GM19438 (cell line): Measurements from ENCODE around the gene HLA-DRB5.
"Not testable (repeated sequence)": the region's sequence is repeated elsewhere in the genome, so short reads cannot be mapped to it uniquely, and the experiment has no call there.

Experiments used
- ATAC-seq: cut with Tn5 transposase; IDR thresholded peaks from one replicate; pipeline ENCODE4 v1.9.1; 2021; ENCODE audit warnings: low read depth; ENCODE audit not compliant: unreplicated experiment

Gene HLA-DRB5

GRCh38 chr6:32529697-32530430 is at the start of gene HLA-DRB5:
Gene HLA-DRB5, minus strand, starts transcription at chr6:32530287. Its CDS starts 63 bp downstream, at chr6:32530224.
- no peak for ATAC-seq

DNA sequence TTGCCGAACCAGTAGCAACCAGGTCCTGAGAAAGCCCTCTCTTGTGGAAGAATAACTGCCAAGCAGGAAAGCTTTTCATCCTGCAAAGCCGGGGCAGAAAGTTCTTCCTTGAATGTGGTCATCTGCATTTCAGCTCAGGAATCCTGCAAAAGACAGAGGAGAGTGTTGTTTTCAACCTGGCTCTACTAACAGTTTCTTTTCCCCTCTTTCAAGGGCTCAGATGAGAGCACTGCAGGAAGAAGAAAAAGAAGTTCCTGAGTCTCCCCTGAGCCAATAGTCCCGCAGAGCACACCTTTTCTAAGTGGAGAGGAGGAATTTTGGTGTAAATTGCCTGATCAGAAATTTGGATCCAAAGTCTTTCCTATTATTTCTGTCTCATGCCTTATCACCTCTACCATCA is 48.9 kb upstream of the HLA-DRB5 start:
- no peak for ATAC-seq

DNA sequence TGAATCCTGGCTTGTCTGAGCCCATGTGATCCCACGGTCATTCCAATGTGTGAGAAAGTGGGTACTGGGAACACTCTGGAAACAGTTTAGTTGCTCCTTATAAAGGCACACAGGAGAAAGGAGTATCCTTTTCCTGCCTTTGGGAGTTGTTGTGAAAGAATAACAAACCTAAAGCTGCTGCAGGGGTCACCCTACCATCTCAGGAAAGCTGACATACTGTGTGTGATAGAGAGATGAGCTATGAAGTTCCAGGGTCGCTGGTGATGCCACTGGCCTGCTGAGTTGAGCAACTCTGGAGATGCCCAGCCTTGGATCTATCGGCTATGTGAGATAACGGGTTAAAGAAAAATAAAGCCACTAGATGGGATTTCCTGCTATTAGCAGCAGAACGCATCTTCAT is 47.4 kb upstream of the HLA-DRB5 start:
- ATAC-seq, result not testable (repeated sequence)

GRCh38 chr6:32576250-32576649 is 46.2 kb upstream of the HLA-DRB5 start:
- ATAC-seq, result no peak

DNA sequence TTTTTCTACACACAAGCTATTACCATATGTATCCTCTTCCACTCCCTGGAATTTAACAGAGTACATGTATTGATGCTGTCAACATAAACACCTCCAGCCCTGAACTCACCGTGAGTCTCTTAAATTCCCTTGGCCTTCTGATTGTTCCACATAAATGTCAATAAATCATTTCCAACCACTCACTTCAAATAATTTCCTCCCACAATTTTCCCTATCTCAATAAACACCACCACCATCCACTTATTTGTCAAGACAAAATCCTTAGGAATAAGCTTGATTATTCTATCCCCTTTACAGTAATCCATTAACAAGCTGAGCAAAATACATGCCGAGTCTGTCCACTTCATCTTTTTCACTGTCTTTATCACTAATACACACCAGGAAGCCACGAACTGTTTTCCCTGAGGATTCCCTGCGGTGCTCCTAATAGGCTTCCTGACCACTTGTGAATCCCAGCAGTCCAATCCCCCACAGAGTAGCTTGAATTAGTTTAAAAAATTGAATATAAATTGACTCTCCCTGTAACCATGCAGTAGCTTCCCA is 40.3 kb upstream of the HLA-DRB5 start:
- ATAC-seq, result no peak

DNA sequence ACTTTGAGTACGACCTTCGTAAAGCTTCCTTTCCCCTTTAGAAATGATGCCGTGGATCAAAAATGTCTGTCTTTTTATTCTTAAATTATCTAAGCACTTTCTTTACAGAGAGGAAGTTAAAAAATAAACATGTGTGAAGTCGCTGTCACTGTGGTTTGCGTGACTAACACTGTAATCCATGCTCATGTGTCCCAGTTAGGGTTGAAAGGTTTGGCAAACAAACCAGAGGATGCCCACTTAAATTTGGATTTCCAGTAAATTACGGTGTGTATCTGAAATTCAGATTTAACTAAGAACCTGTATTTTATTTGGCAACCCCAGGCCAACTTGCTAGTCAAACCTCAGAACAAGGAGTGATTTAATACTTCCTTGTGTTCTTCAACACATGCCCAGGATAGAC is 38.5 kb upstream of the HLA-DRB5 start:
- no peak for ATAC-seq

DNA sequence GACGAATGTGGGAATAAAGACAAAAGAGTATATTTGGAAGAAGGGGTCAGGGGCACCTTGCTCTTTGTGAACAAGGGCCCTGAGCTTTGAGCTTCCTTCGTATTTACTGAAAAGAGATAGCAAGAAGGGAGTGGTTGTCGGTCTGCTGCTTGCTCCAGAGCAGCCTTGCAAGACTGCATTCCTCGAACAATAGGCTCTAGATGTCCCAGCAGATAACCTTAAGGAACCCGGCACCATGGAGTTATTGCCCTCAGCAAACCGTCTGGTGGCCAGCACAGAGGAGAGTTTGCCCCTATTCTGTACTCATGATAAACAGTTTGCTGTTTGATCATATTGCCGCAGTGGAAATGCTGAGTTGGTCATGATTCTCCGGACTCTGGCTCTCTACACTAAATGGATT is 36.9 kb upstream of the HLA-DRB5 start:
- ATAC-seq, result no peak

DNA sequence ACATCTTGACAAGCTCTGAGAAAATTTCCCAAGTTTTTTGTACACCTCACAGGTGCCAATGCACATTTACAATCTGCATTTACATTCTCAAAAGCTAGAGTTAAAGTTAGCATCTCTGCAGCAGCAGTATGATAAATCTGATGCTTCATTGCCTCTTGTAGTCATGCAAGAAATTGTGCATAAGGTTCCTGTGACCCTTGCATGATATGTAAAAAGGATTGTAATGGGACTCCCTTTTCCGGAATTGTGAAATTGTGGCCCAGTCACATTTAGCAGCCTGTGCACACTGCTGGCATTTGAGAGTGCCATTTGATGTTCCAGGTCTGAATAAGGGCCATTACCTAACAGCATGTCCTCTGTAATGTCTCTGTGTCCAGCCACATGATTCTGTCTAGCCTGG is 35.4 kb upstream of the HLA-DRB5 start:
- no peak for ATAC-seq

GRCh38 chr6:32562940-32563339 is 32.9 kb upstream of the HLA-DRB5 start:
- no peak for ATAC-seq

- ATAC-seq, result no peak
Observed at GRCh38 chr6:32559747-32560146, 29.7 kb upstream of the HLA-DRB5 start.

- no peak for ATAC-seq
Observed at GRCh38 chr6:32558426-32559057, 28.5 kb upstream of the HLA-DRB5 start.

GRCh38 chr6:32554116-32554965 is 24.3 kb upstream of the HLA-DRB5 start:
- no peak for ATAC-seq

GRCh38 chr6:32553037-32553742 is 23.1 kb upstream of the HLA-DRB5 start:
- no peak for ATAC-seq

DNA sequence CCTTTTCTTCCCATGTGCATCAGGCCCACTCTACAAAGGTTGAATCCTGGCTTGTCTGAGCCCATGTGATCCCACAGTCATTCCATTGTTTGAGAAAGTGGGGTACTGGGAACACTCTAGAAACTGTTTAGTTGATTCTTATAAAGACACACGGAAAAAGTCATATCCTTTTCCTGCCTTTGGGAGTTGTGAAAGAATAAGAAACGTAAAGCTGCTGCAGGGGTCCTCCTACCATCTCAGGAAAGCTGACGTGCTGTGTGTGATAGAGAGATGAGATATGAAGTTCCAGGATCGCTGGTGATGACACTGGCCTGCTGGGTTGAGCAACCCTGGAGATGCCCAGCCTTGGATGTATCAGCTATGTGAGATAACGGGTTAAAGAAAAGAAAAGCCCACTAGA is 21.3 kb upstream of the HLA-DRB5 start:
- ATAC-seq, result no peak

- ATAC-seq, result no peak
Observed at GRCh38 chr6:32539839-32540238, 9.8 kb upstream of the HLA-DRB5 start.

DNA sequence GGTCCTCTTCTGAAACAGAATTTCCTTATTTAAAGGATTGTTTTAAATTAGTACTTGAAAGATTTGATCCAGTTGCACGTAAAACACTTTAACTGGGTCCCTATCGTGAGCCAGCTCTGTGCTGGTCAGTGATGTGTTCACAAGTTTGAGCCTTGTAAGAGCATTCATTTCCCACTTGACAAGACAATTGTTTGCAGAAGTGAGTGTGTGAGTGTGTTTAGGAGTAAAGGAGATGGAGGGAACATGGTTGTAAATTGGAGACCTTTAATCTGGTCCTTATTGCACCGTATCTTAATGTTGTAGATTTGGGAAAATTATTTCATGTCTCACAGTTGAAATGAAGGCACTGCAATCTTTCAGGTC is 325 bp upstream of the HLA-DRB5 start:
- not testable (repeated sequence) for ATAC-seq

- ATAC-seq, result no peak
Observed at GRCh38 chr6:32522302-32523047, 7.6 kb downstream of the HLA-DRB5 start.

DNA sequence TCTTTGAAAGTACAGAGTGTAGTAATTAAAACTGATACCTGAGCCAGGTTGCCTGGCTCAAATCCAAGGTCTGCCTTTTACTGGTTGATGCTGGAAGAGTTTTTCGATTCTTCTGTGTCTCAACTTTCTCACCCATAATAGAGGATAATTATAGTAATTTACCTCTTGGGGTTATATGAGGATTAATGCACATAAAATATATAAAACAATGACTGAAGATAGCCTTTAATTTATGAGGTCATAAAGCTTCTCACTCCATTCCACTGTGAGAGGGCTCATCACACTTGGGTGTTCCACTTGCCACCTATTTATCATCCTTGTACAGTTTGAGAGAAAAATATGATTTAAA is 10.2 kb downstream of the HLA-DRB5 start:
- ATAC-seq, result no peak

- ATAC-seq, result no peak
Observed at GRCh38 chr6:32519118-32519909, 10.8 kb downstream of the HLA-DRB5 start.
